Activated T-helper 2 cell treated with anti-CD3 and anti-CD28 coated beads, Interferon-gamma antibody, Interleukin-2, Interleukin-4, amounts not matched to agents 10 μg/mL and 5 μg/mL and 100 μg/mL, durations not matched to agents 14 hours and 24 hours and 36 hours (primary cell): ENCODE measurements around the gene TRPM5. TPM values are rescaled to one million over a fixed set of nuclear protein-coding genes. Genes with fewer than 3 reads are reported as not detected.
"Not testable (repeated sequence)": the region's sequence is repeated elsewhere in the genome, so short reads cannot be mapped to it uniquely, and the experiment has no call there.

Source experiments
- DNase-seq: peaks from one replicate; pipeline ENCODE4 v3.0.0; 2021; ENCODE audit warnings: low spot score
- H3K27ac Mint-ChIP-seq: one replicate; pipeline ENCODE4 v1.8.0; 2021; ENCODE audit warnings: mixed read lengths
- H3K27me3 Mint-ChIP-seq: one replicate; pipeline ENCODE4 v1.8.0; 2021; ENCODE audit warnings: low read depth, mixed read lengths
- H3K36me3 Mint-ChIP-seq: one replicate; pipeline ENCODE4 v1.8.0; 2021; ENCODE audit warnings: low read depth, mixed read lengths
- H3K4me1 Mint-ChIP-seq: one replicate; pipeline ENCODE4 v1.8.0; 2021; ENCODE audit warnings: low read depth, mixed read lengths
- H3K4me3 Mint-ChIP-seq: one replicate; pipeline ENCODE4 v1.8.0; 2021; ENCODE audit warnings: low read depth, mild to moderate bottlenecking, moderate library complexity, mixed read lengths
- H3K9me3 Mint-ChIP-seq: one replicate; pipeline ENCODE4 v1.8.0; 2021; ENCODE audit warnings: mixed read lengths
- intact Hi-C: fragments of 100-400 bp; cut with micrococcal nuclease; formaldehyde crosslinking; loops from one replicate; pipeline ENCODE4 v1.15.1; 2023
- total RNA-seq: library from RNA; stranded (reverse); gene quantifications from 2 replicates; pipeline ENCODE4 v1.2.3, GENCODE V29; 2022

Gene TRPM5
- not detected in 2 replicates for total RNA-seq

GRCh38 chr11:2443881-2444820, at the start of gene TRPM5:
Gene TRPM5 (minus strand): TSS chr11:2444514. CDS start chr11:2423036, 21,478 bp downstream.
- H3K4me1 Mint-ChIP-seq, result peaks cover 18% of the 10 kb centered on the region
- H3K4me3 Mint-ChIP-seq, result peak within 1 kb of the TSS; percentile 82
- H3K36me3 Mint-ChIP-seq, result no peaks in the 10 kb centered on the region
- H3K9me3 Mint-ChIP-seq, result no peaks in the 10 kb centered on the region
- no peak for DNase-seq
- H3K27me3 Mint-ChIP-seq, result peaks cover 16% of the 10 kb centered on the region
- H3K27ac Mint-ChIP-seq, result no peak within 1 kb of the TSS
- intact Hi-C loops, result loop anchor here (2.0 kb wide), 1 partner anchor 67 kb away; the partner anchor contains the start of gene CD81

DNA sequence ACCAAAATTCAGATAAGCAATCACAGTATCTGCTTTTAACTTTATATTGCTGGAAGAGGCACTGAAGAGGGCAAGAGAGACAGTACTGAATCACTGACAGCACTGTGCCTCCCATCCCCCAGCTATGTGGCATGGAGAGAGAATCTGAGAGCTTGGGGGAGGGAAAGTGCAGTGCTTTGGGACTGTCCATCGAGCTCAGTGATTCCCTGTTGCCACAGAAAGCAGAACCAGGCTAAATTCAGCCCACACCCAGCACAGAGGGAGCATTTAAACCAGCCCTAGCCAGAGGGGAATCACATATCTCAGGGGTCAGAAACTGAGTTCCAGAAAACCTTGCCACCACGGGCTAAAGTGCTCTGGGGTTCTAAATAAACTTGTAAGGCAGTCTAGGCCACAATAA, 44.8 kb upstream of the TRPM5 start:
- Mint-ChIP-seq H3K4me3 (no peak overlapping the region), H3K27me3 (no peaks in the 10 kb centered on the region), H3K4me1 (no peaks in the 10 kb centered on the region), H3K9me3 (peaks cover 53% of the 10 kb centered on the region), H3K36me3 (peaks cover 15% of the 10 kb centered on the region), H3K27ac (no peak overlapping the region)
- no peak for DNase-seq
- intact Hi-C loops, result no loop called here

DNA sequence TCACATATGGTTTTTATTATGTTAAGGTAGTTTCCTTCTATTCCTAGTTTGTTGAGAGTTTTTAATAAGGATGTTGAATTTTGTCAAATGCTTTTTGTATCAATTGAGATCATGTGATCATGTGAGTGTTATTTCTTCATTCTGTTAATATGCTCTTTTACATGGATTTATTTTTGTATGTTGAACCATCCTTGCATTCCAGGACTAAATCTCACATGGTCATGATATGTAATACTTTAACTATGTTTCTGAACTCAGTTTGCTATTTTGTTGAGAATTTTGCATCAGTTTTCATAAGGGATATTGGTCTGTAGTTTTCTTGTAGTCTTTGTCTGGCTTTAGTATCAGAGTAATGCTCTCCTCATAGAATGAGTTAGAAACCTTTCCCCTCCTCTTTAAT, 43.7 kb upstream of the TRPM5 start:
- Mint-ChIP-seq H3K27me3 (no peaks in the 10 kb centered on the region), H3K27ac (no peak overlapping the region), H3K9me3 (peaks cover 45% of the 10 kb centered on the region), H3K4me1 (no peaks in the 10 kb centered on the region), H3K36me3 (peaks cover 15% of the 10 kb centered on the region), H3K4me3 (no peak overlapping the region)
- intact Hi-C loops, result no loop called here
- no peak for DNase-seq

GRCh38 chr11:2484576-2485125, 40.3 kb upstream of the TRPM5 start:
- Mint-ChIP-seq H3K27ac (no peak overlapping the region), H3K36me3 (peaks cover 21% of the 10 kb centered on the region), H3K9me3 (peaks cover 43% of the 10 kb centered on the region), H3K27me3 (peaks cover 5% of the 10 kb centered on the region), H3K4me1 (peaks cover 12% of the 10 kb centered on the region), H3K4me3 (no peak overlapping the region)
- intact Hi-C loops, result no loop called here
- DNase-seq, result no peak

- H3K27me3 Mint-ChIP-seq, result peaks cover 5% of the 10 kb centered on the region
- no peak for DNase-seq
- peaks cover 15% of the 10 kb centered on the region for H3K36me3 Mint-ChIP-seq
- H3K4me1 Mint-ChIP-seq, result peaks cover 12% of the 10 kb centered on the region
- H3K27ac Mint-ChIP-seq, result no peak overlapping the region
- intact Hi-C loops, result no loop called here
- H3K9me3 Mint-ChIP-seq, result peaks cover 46% of the 10 kb centered on the region
- no peak overlapping the region for H3K4me3 Mint-ChIP-seq
Observed at GRCh38 chr11:2483426-2483825, 39.1 kb upstream of the TRPM5 start.

GRCh38 chr11:2482745-2483144, 38.4 kb upstream of the TRPM5 start:
- H3K9me3 Mint-ChIP-seq, result peaks cover 46% of the 10 kb centered on the region
- H3K36me3 Mint-ChIP-seq, result peaks cover 18% of the 10 kb centered on the region
- intact Hi-C loops, result no loop called here
- no peak overlapping the region for H3K27ac Mint-ChIP-seq
- H3K4me1 Mint-ChIP-seq, result peaks cover 12% of the 10 kb centered on the region
- DNase-seq, result no peak
- peaks cover 5% of the 10 kb centered on the region for H3K27me3 Mint-ChIP-seq
- no peak overlapping the region for H3K4me3 Mint-ChIP-seq

GRCh38 chr11:2482204-2482603, 37.9 kb upstream of the TRPM5 start:
- intact Hi-C loops, result no loop called here
- peaks cover 5% of the 10 kb centered on the region for H3K27me3 Mint-ChIP-seq
- peaks cover 43% of the 10 kb centered on the region for H3K9me3 Mint-ChIP-seq
- H3K4me1 Mint-ChIP-seq, result peaks cover 12% of the 10 kb centered on the region
- H3K36me3 Mint-ChIP-seq, result peaks cover 20% of the 10 kb centered on the region
- H3K27ac Mint-ChIP-seq, result no peak overlapping the region
- no peak overlapping the region for H3K4me3 Mint-ChIP-seq
- DNase-seq, result no peak

GRCh38 chr11:2481253-2481652, 36.9 kb upstream of the TRPM5 start:
- no peak for DNase-seq
- peaks cover 12% of the 10 kb centered on the region for H3K4me1 Mint-ChIP-seq

GRCh38 chr11:2480874-2481220, 36.5 kb upstream of the TRPM5 start:
- no peak for DNase-seq
- peaks cover 14% of the 10 kb centered on the region for H3K36me3 Mint-ChIP-seq
- H3K4me3 Mint-ChIP-seq, result peak overlapping the region; percentile 31
- H3K27me3 Mint-ChIP-seq, result peaks cover 5% of the 10 kb centered on the region
- peaks cover 31% of the 10 kb centered on the region for H3K9me3 Mint-ChIP-seq
- peak overlapping the region; percentile 9 for H3K27ac Mint-ChIP-seq
- intact Hi-C loops, result loop anchor here (2.0 kb wide), 1 partner anchor 14 kb away; no protein-coding TSS in a partner anchor
- H3K4me1 Mint-ChIP-seq, result peaks cover 12% of the 10 kb centered on the region

More at GRCh38 chr11:2481253-2481652, 36.9 kb upstream of the TRPM5 start:
- Mint-ChIP-seq H3K4me3 (no peak overlapping the region), H3K36me3 (peaks cover 16% of the 10 kb centered on the region), H3K9me3 (peaks cover 35% of the 10 kb centered on the region), H3K27ac (peak overlapping the region; percentile 18), H3K27me3 (peaks cover 5% of the 10 kb centered on the region)
- intact Hi-C loops, result loop anchor here (2.0 kb wide), 1 partner anchor 14 kb away; no protein-coding TSS in a partner anchor

DNA sequence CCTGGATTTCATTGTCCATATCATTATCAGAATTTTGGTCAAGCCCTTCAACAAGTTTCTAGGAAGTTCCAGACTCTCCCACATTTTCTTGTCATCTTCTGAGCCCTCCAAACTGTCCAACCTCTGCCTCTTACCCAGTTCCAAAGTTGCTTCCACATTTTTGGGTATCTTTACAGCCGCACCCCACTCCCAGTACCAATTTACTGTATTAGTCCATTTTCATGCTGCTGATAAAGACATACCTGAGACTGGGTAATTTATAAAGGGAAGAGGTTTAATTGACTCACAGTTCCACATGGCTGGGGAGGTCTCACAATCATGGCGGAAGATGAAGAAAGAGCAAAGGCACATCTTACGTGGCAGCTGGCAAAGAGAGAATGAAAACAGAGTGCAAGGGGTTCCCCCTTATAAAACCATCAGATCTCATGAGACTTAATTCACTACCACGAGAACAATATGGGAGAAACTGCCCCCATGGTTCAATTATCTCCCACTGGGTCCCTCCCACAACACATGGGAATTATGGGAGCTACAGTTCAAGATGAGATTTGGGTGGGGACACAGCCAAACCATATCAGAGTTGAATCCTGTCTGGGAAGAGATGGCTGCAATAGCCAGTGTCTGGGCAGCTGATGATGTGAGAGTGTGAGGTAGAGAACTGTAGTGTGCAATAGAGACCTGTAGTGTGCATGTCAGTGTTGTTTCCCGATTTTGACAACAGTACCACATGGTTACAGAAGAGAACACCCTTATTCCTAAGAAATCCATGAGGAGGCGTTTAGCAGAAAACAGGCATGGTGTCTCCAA, 36.0 kb upstream of the TRPM5 start:
- intact Hi-C loops, result loop anchor here (2.0 kb wide), 1 partner anchor 13 kb away; no protein-coding TSS in a partner anchor
- H3K9me3 Mint-ChIP-seq, result peaks cover 25% of the 10 kb centered on the region
- H3K4me1 Mint-ChIP-seq, result peaks cover 12% of the 10 kb centered on the region
- not testable (repeated sequence) for H3K27me3 Mint-ChIP-seq, DNase-seq
- H3K4me3 Mint-ChIP-seq, result peak overlapping the region; percentile 31
- H3K27ac Mint-ChIP-seq, result peak overlapping the region; percentile 9
- H3K36me3 Mint-ChIP-seq, result peaks cover 14% of the 10 kb centered on the region

- Mint-ChIP-seq H3K4me1 (peaks cover 12% of the 10 kb centered on the region), H3K9me3 (peaks cover 25% of the 10 kb centered on the region), H3K4me3 (no peak overlapping the region), H3K27me3 (peaks cover 4% of the 10 kb centered on the region), H3K27ac (no peak overlapping the region), H3K36me3 (peaks cover 14% of the 10 kb centered on the region)
- intact Hi-C loops, result no loop called here
- DNase-seq, result no peak
Observed at GRCh38 chr11:2477936-2478335, 33.6 kb upstream of the TRPM5 start.

DNA sequence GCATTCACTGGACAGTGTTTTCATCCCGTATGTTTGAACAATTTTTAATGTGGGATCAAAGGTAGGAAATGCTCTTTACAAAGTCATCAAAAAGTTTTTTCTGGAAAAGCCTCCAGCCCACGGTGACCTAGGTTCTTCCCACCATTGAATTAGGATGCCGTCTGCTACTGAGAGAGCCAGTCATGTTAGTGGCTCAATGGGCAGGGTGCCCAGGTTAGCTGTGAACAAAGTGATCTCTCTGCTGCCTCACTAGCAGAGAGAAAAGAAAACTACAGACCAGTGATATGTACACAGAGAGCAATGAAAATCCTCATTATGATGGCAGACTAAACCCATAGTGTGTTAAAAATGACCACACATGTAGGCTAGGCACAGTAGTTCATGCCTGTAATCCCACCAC, 32.9 kb upstream of the TRPM5 start:
- no peak overlapping the region for H3K4me3 Mint-ChIP-seq
- no peak overlapping the region for H3K27ac Mint-ChIP-seq
- no peaks in the 10 kb centered on the region for H3K27me3 Mint-ChIP-seq
- peaks cover 14% of the 10 kb centered on the region for H3K36me3 Mint-ChIP-seq
- peaks cover 25% of the 10 kb centered on the region for H3K9me3 Mint-ChIP-seq
- intact Hi-C loops, result no loop called here
- no peak for DNase-seq
- H3K4me1 Mint-ChIP-seq, result peaks cover 12% of the 10 kb centered on the region
